GM18907 (cell line): ENCODE measurements around the gene PARS2.

Source experiments
- ATAC-seq: cut with Tn5 transposase; IDR thresholded peaks from one replicate; pipeline ENCODE4 v1.9.1; 2021; ENCODE audit warnings: mild to moderate bottlenecking, moderate library complexity; ENCODE audit not compliant: unreplicated experiment

Gene PARS2

GRCh38 chr1:54800041-54800898 lies 35.9 kb upstream of the PARS2 start:
- no peak for ATAC-seq

- peak; percentile 36 for ATAC-seq
Measured at GRCh38 chr1:54798769-54799641, 34.7 kb upstream of the PARS2 start.

- no peak for ATAC-seq
Measured at GRCh38 chr1:54798206-54798605, 33.9 kb upstream of the PARS2 start.

- ATAC-seq, result no peak
Measured at GRCh38 chr1:54796902-54797301, 32.6 kb upstream of the PARS2 start.

GRCh38 chr1:54795841-54796468 lies 31.6 kb upstream of the PARS2 start:
- ATAC-seq, result no peak

- ATAC-seq, result no peak
Measured at GRCh38 chr1:54795356-54795665, 31.0 kb upstream of the PARS2 start.

GRCh38 chr1:54794451-54795355 lies 30.4 kb upstream of the PARS2 start:
- no peak for ATAC-seq

- no peak for ATAC-seq
Measured at GRCh38 chr1:54792686-54793282, 28.5 kb upstream of the PARS2 start.

- ATAC-seq, result no peak
Measured at GRCh38 chr1:54791880-54792522, 27.7 kb upstream of the PARS2 start.

- ATAC-seq, result no peak
Measured at GRCh38 chr1:54788459-54788858, 24.1 kb upstream of the PARS2 start.

- ATAC-seq, result no peak
Measured at GRCh38 chr1:54787604-54788003, 23.3 kb upstream of the PARS2 start.

GRCh38 chr1:54786778-54787177 lies 22.5 kb upstream of the PARS2 start:
- ATAC-seq, result no peak

- ATAC-seq, result no peak
Measured at GRCh38 chr1:54784066-54784465, 19.7 kb upstream of the PARS2 start.

- ATAC-seq, result no peak
Measured at GRCh38 chr1:54782588-54782987, 18.3 kb upstream of the PARS2 start.

GRCh38 chr1:54782156-54782555 lies 17.8 kb upstream of the PARS2 start:
- no peak for ATAC-seq

- no peak for ATAC-seq
Measured at GRCh38 chr1:54781023-54781723, 16.9 kb upstream of the PARS2 start.

- ATAC-seq, result no peak
Measured at GRCh38 chr1:54777431-54777830, 13.1 kb upstream of the PARS2 start.

GRCh38 chr1:54777011-54777410 lies 12.7 kb upstream of the PARS2 start:
- no peak for ATAC-seq
